GM08714 (cell line): ENCODE results near the gene NBEAL2.

Experiments
- H3K4me3 ChIP-seq: fragments of 200-500 bp; sonication (Bioruptor generic); 2 replicates; pipeline ENCODE4 v1.5.1; 2014; ENCODE audit warnings: mild to moderate bottlenecking, low read length, inconsistent platforms
- ZNF274 ChIP-seq: IDR thresholded peaks from 2 replicates; pipeline ENCODE4 v1.6.1; 2012; ENCODE audit warnings: mild to moderate bottlenecking, low read depth, low read length

The NBEAL2 gene

DNA sequence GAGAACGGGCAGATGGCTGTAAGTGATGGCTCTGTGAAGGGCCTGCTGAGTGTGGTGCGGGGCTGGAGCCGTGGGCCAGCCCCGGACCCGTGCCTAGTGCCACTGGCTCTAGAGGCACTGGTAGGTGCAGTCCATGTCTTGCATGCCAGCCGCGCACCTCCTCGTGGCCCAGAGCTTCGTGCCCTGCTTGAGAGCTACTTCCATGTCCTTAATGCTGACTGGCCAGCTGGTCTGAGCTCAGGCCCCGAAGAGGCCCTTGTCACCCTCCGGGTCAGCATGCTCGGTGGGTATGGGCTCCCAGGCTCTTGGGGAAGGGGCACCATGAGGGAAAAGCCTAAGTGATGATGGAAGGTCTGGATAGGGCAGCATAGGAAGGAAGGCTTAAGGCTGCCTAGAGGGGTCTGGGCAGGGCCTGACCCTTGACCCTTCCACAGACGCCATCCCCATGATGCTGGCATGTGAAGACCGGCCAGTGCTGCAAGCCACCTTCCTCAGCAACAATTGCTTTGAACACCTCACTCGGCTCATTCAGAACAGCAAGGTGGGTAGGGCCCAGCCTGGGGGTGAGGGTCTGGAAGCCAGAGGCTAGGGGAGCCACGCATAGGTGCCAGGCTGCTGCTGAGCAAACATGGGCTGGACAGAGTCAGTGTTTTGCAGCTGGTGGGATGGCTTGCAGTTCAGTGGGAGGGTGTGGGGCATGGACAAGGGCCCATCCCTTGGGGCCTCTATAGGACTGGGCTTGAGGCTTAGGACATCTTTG lies 12.1 kb downstream of the NBEAL2 start:
- TF ChIP-seq ZNF274 = no peak
- H3K4me3 ChIP-seq = no peak overlapping the region

DNA sequence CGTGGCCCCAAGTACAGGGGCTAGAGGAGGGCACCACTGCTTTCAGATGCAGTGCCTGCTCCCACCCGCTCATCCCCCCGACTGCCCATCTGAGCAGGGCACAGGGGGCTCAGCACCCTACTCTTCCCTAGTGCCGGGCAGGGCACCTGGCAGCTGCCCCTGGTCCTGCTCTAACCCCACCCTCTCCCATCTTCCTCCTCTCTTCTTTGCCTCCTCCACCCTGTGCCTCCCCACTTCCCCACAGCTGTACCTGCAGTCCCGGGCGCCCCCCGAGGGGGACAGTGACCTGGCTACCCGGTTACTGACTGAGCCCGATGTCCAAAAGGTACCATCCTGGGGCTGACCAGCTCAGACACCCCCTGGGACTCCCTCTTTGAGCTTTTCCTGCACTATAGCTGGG lies 12.8 kb downstream of the NBEAL2 start:
- TF ChIP-seq ZNF274 = no peak
- no peak overlapping the region for H3K4me3 ChIP-seq

DNA sequence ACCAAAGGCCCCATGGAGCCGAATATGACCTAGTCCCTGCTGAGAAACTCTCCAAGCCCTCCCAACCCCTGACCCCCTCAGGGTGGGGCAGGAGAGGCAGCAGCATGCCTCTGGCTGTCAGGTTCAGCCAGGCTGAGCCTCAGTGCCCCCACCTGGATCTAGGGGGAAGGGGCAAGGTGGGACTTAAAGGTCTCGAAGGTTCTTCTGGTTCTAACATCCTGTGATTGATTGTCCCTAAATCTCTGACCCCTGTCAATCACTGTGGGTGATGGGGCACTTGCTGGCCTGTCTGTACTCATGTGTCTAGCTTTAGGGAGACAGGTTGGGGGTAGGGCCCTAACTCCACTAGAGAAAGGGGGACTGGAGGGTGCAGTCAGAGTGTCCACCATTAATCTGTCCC lies 13.8 kb downstream of the NBEAL2 start:
- TF ChIP-seq ZNF274 = no peak
- H3K4me3 ChIP-seq = no peak overlapping the region

DNA sequence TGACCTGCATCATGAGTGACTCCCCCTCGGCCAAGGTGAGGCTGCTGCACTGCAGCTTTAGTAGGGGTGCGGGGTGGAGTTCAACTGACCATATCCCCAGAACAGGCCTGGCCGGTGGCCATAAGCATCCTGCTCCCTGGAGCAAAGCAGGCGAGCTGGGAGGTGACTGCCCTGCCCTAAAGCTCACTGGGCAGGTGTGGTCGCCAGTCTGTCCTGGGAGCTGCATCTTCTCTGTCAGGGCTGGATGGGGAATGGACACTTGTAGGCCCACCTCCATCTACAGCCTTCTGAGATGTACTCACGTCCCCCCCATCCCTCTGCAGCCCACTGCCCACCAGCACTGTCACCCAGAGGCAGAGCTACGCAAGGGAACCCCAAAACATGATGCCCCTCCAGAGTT lies 14.5 kb downstream of the NBEAL2 start:
- no peak for TF ChIP-seq ZNF274
- H3K4me3 ChIP-seq = no peak overlapping the region

DNA sequence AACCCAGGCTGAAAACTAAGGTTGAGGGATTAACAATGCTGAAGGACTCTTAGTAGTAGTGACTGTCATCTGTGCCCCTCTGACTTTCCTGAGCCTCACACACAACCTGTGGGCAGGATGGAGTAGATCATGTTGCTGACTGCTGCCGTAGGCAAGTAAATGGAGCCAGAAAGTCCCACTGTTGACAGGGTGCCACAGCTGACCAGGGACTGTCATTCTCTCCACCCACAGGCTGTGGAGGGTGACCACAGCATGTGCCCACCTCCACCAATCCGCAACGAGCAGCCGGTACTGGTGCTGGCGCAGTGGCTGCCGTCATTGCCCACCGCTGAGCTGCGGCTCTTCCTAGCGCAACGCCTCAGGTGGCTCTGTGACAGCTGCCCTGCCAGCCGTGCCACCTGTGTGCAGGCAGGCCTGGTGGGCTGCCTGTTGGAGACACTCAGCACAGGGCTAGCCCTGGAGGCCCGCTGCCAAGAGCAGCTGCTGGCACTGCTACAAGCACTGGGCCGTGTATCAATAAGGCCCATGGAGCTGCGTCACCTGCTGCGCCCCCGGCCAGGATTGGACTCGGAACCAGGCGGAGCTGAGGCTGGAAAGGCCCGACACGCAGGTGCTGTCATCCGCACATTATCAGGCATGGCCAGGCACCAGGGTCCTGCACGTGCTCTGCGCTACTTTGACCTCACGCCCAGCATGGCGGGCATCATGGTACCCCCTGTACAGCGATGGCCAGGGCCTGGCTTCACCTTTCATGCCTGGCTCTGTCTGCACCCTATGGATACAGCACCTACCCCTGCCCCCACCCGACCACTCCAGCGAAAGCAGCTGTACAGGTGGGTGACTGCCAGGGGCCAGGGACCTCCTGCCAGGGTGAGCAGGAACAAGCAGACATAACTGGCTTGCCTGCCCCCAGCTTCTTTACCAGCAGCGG lies 15.6 kb downstream of the NBEAL2 start:
- TF ChIP-seq ZNF274 = no peak
- no peak overlapping the region for H3K4me3 ChIP-seq

DNA sequence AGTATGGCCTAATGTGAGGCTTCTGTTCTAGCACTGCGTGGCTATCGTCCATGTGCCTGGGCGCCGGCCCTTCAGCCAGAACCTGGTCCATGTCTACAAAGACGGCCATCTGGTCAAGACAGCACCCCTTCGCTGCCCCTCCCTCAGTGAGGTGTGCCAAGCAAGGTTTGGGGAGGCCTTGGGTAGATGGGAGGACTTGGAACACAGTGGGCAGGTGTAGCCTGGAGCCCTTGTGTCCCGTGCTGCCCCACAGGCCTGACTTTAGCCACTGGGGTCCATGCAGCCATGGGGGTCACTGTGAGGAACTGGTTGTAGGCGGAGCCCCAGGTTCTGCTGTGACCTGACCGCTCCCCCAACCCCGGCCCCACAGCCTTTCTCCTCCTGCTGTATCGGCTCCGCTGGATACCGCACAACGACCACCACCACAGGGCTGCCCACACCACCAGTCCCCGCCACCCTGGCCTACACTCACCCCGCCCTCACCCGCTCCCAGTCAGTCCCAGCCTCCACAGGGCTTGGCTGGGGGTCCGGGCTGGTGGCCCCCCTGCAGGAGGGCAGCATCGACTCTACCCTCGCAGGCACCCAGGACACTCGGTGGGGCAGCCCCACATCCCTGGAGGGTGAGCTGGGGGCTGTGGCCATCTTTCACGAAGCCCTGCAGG lies 16.6 kb downstream of the NBEAL2 start:
- no peak overlapping the region for H3K4me3 ChIP-seq
- TF ChIP-seq ZNF274 = no peak

DNA sequence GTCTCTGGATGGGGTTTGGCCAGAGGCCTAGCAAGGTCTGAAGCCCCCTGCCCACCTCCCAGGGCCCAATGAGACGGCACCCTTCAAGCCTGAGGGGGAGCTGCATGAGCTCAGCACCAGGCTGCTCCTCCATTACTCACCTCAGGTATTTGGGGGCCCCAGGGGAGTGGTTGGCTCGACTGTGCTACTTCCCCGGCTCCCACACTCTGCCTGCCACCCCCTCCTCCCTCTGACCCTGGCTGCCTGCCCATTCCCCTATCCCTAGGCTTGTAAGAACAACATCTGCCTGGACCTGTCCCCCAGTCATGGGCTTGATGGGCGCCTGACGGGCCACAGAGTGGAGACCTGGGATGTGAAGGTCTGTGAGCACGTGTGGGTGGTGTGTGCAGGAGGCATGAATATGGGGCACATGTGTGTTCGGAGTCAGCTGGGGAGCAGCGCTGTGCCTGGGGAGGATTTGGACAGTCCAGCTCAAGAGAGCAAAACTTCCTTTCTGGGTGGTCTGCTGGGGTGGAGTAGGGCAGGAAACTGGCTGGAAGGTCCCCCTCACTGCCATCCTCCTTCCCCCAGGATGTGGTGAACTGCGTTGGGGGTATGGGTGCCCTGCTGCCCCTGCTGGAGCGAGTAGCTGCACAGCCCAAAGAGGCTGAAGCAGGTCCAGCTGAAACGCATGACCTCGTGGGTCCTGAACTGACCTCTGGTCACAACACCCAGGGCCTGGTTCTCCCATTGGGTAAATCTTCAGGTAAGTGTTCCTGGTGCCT lies 17.4 kb downstream of the NBEAL2 start:
- H3K4me3 ChIP-seq = no peak overlapping the region
- no peak for TF ChIP-seq ZNF274

DNA sequence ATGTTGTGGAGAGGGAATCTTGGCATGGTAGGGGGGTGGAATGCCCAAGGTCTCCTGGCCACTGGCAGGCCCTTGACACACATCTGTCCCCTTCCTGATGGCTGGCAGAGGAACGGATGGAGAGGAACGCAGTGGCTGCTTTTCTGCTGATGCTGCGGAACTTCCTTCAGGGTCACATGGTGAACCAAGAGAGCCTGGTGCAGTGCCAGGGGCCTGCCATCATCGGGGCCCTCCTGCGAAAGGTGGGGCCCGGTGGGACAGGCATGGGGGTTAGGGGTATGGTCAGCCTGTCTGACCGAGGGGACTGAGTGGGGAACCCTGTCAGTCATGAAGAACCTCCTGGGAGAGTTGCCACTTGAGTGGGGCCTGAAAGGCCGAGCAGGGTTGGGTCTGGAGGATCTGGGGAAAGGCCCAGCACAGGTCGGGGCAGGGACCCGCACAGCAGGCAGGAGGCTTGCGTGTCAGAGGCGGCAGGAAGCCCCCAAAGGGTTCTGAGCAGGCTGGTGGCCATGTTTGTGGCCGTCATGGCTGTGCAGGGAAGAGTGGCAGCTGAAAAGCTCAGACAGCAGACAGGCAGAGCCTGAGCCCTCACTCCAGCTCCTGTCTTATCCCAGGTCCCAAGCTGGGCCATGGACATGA lies 18.1 kb downstream of the NBEAL2 start:
- TF ChIP-seq ZNF274 = no peak
- no peak overlapping the region for H3K4me3 ChIP-seq

DNA sequence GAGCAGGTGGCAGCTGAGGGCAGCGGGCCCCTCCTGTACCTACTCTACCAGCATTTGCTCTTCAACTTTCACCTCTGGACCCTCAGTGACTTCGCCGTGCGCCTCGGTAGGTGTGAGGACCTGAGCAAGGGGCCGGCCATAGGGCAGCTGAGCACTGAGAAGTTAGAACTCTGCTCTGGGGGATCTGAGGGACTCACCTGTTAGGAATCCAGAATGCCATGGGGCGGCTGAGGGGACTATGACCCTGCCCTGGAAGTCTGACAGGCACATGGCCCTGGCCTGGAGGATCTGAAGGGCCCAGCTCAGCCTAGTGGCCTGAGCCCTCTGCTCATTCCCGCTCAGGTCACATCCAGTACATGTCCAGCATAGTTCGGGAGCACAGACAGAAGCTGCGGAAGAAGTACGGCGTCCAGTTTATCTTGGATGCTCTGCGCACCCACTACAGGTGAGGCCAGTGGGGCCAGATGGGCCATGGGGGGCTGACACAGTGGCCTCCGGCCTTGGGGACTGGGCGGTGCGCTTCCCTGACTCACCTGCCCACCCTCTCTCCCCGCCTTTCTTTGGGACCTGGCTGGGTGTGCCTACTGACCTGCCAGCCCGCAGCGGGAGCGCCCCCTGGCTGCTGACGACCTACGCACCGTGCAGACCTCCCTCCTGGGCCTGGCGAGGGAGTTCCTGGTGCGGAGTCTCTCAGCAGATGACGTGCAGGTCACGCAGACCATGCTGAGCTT lies 18.8 kb downstream of the NBEAL2 start:
- no peak for TF ChIP-seq ZNF274
- no peak overlapping the region for H3K4me3 ChIP-seq

DNA sequence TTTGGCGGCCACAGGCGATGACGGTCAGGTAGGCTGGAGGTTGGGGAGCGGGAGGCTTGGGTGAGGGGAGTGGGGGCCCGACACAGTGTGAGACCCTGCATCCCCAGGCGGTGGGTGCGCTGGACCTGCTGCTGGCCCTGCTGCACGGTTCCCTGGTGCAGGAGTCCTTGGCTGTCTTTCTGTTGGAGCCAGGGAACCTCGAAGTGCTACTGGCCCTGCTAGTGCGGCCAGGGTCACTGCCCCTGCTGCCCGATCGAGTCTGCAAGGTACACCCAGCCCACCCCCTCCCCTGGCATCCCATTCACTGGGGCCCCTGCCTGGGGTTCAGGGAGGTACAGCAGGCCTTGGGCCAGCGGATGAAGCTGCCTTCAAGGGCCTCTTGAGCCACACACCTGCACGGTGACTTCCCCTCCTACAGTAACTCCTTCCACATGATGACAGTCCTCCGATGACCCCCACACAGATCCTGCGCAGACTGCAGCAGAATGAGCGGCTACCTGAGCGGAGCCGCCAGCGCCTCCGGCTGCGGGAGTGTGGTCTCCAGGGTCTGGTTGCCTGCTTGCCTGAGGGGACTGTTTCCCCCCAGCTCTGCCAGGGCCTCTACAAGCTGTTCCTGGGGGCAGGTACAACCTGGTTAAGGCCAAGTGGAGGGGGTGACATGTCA lies 19.5 kb downstream of the NBEAL2 start:
- TF ChIP-seq ZNF274 = no peak
- no peak overlapping the region for H3K4me3 ChIP-seq

DNA sequence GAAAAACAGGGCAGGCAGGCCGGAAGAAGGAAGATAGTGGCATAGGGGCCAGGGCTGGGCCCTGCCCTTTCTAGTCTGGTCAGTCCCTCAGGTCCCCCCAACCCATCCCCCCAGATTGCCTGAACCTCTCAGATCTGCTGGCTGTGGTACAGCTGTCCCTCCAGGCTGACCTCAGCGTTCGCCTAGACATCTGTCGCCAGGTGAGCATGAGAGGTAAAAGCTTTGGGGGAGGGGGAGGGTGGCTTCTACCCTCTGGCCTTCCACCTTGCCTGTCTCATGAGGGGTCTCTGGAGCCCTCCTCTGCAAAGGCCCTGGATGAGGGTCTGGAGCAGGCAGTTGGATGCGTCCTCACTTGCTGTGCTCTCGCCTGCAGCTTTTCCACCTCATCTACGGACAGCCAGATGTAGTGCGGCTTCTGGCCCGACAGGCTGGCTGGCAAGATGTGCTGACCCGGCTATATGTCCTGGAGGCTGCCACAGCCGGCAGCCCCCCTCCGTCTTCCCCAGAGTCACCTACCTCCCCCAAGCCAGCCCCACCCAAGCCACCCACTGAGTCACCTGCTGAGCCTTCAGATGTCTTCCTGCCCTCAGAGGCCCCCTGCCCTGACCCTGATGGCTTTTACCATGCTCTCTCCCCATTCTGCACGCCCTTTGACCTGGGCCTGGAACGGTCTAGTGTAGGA lies 20.2 kb downstream of the NBEAL2 start:
- no peak overlapping the region for H3K4me3 ChIP-seq
- TF ChIP-seq ZNF274 = no peak

DNA sequence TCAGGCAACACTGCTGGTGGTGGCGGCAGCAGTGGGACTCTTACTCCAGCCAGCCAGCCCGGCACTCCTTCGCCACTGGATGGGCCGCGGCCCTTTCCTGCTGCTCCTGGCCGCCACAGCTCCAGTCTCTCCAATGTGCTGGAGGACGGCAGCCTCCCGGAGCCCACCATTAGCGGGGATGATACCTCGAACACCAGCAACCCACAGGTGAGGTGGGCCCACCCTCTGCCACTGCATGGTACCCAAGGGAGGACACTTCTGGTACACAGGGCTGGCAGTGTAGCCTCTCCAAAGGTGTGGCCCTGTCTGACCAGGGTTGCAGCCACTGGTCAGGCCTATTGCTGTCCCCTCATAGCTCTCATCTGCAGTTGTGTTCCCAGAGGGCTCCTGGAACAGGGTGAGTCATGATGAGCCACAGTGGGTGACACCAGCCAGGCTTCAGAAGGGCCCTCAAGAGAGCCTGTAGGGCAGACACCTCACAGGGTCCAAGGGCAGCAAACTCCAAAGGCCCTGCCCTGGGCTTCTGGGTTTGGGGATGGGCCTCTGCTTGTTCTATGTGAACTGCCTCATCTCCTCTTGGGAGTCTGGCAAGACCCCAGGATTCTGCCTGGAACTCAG lies 20.8 kb downstream of the NBEAL2 start:
- no peak for TF ChIP-seq ZNF274
- H3K4me3 ChIP-seq = no peak overlapping the region
